RWPE2 (cell line): Measurements from ENCODE around the gene AOC1.

ENCODE experiments used
- ATAC-seq: fragments of 200-7000 bp; cut with Tn5 transposase; 3 replicates; pipeline ENCODE4 v1.9.1; 2021; ENCODE audit warnings: low read depth
- DNase-seq: peaks from one replicate; pipeline ENCODE4 v3.0.0-alpha.2; 2020; ENCODE audit warnings: low spot score
- H3K27ac ChIP-seq: fragments of 450-650 bp; 2 replicates; pipeline ENCODE4 v1.5.1; 2017; ENCODE audit warnings: mild to moderate bottlenecking; ENCODE audit not compliant: poor library complexity, severe bottlenecking
- H3K27me3 ChIP-seq: fragments of 250-450 bp; sonication (Bioruptor Pico); 2 replicates; pipeline ENCODE4 v1.5.1; 2021; ENCODE audit warnings: mild to moderate bottlenecking, moderate library complexity; ENCODE audit not compliant: insufficient read depth, poor library complexity, severe bottlenecking
- H3K36me3 ChIP-seq: fragments of 250-450 bp; sonication (Bioruptor Pico); 2 replicates; pipeline ENCODE4 v1.5.1; 2020; ENCODE audit warnings: low read depth, mild to moderate bottlenecking, moderate library complexity
- H3K4me1 ChIP-seq: fragments of 250-450 bp; sonication (Bioruptor Pico); 2 replicates; pipeline ENCODE4 v1.5.1; 2021; ENCODE audit warnings: mild to moderate bottlenecking, moderate library complexity; ENCODE audit not compliant: insufficient read depth, poor library complexity, severe bottlenecking
- H3K4me3 ChIP-seq: fragments of 250-450 bp; sonication (Bioruptor Pico); 2 replicates; pipeline ENCODE4 v1.5.1; 2021; ENCODE audit warnings: mild to moderate bottlenecking, moderate library complexity; ENCODE audit not compliant: severe bottlenecking
- H3K9me3 ChIP-seq: fragments of 250-450 bp; sonication (Bioruptor Pico); 2 replicates; pipeline ENCODE4 v1.5.1; 2021; ENCODE audit warnings: mild to moderate bottlenecking, moderate library complexity; ENCODE audit not compliant: severe bottlenecking
- CTCF ChIP-seq: fragments of 450-650 bp; IDR thresholded peaks from one replicate; pipeline ENCODE4 v1.5.1; 2017; ENCODE audit warnings: mild to moderate bottlenecking, moderate library complexity; ENCODE audit not compliant: poor library complexity, severe bottlenecking

AOC1 gene

GRCh38 chr7:150852371-150852905 is at the start of gene AOC1:
AOC1 (plus strand) TSS chr7:150852517; CDS start chr7:150856471, 3,954 bp downstream.
- DNase-seq: no peak
- no peaks in the 10 kb centered on the region for H3K36me3 ChIP-seq
- no peak for ATAC-seq
- no peak within 1 kb of the TSS for H3K4me3 ChIP-seq
- H3K27me3 ChIP-seq: peaks cover 10% of the 10 kb centered on the region
- peaks cover 7% of the 10 kb centered on the region for H3K4me1 ChIP-seq
- no peak for TF ChIP-seq CTCF
- H3K9me3 ChIP-seq: no peaks in the 10 kb centered on the region
- H3K27ac ChIP-seq: no peak within 1 kb of the TSS

GRCh38 chr7:150803161-150803860 is 49.0 kb upstream of the AOC1 start:
- no peak overlapping the region for H3K27ac ChIP-seq
- no peak for DNase-seq
- H3K4me3 ChIP-seq: no peak overlapping the region
- H3K27me3 ChIP-seq: peaks cover 51% of the 10 kb centered on the region
- no peaks in the 10 kb centered on the region for H3K4me1 ChIP-seq
- H3K36me3 ChIP-seq: no peaks in the 10 kb centered on the region
- TF ChIP-seq CTCF: no peak
- H3K9me3 ChIP-seq: peaks cover 4% of the 10 kb centered on the region
- ATAC-seq: no peak

GRCh38 chr7:150804802-150805201 is 47.5 kb upstream of the AOC1 start:
- Histone ChIP-seq H3K9me3 (peaks cover 2% of the 10 kb centered on the region), H3K27me3 (peaks cover 37% of the 10 kb centered on the region), H3K36me3 (no peaks in the 10 kb centered on the region), H3K4me3 (no peak overlapping the region), H3K27ac (no peak overlapping the region), H3K4me1 (no peaks in the 10 kb centered on the region)
- no peak for ATAC-seq
- no peak for TF ChIP-seq CTCF
- DNase-seq: no peak

GRCh38 chr7:150805864-150806263 is 46.5 kb upstream of the AOC1 start:
- ATAC-seq: no peak
- Histone ChIP-seq H3K4me1 (no peaks in the 10 kb centered on the region), H3K4me3 (no peak overlapping the region), H3K27me3 (peaks cover 28% of the 10 kb centered on the region), H3K9me3 (peaks cover 2% of the 10 kb centered on the region), H3K36me3 (no peaks in the 10 kb centered on the region), H3K27ac (no peak overlapping the region)
- DNase-seq: no peak
- TF ChIP-seq CTCF: no peak

- H3K36me3 ChIP-seq: no peaks in the 10 kb centered on the region
- no peaks in the 10 kb centered on the region for H3K4me1 ChIP-seq
- H3K27me3 ChIP-seq: peaks cover 22% of the 10 kb centered on the region
- peaks cover 2% of the 10 kb centered on the region for H3K9me3 ChIP-seq
- no peak overlapping the region for H3K27ac ChIP-seq
- no peak overlapping the region for H3K4me3 ChIP-seq
- no peak for DNase-seq
- ATAC-seq: no peak
- no peak for TF ChIP-seq CTCF
Observed at GRCh38 chr7:150806454-150806853, 45.9 kb upstream of the AOC1 start.
